SU-DHL-6 (cell line): ENCODE data around the gene ERBB4.

Source experiments
- H2AFZ ChIP-seq: fragments of 200-600 bp; sonication (generic); 2 replicates; pipeline ENCODE4 v1.6.1; 2014; ENCODE audit warnings: low read depth, mild to moderate bottlenecking, moderate library complexity, mixed read lengths, antibody characterized with exemption, low read length; ENCODE audit not compliant: severe bottlenecking
- H3F3A ChIP-seq: fragments of 200-600 bp; shearing (Covaris generic); 2 replicates; pipeline ENCODE4 v1.6.0; 2016; ENCODE audit warnings: antibody characterized with exemption, mild to moderate bottlenecking; ENCODE audit not compliant: insufficient read depth
- H3K27ac ChIP-seq: fragments of 200-600 bp; sonication (generic); 2 replicates; pipeline ENCODE4 v1.5.1; 2016; ENCODE audit warnings: low read depth, mild to moderate bottlenecking, low read length, moderate library complexity, mixed read lengths
- H3K27me3 ChIP-seq: fragments of 200-600 bp; sonication (generic), shearing (Covaris generic); 2 replicates; pipeline ENCODE4 v1.6.0; 2014; ENCODE audit warnings: mild to moderate bottlenecking, low read length
- H3K36me3 ChIP-seq: fragments of 200-600 bp; sonication (generic); 2 replicates; pipeline ENCODE4 v1.6.1; 2014; ENCODE audit warnings: mild to moderate bottlenecking, low read length, mixed read lengths
- H3K4me2 ChIP-seq: fragments of 300-600, 200-600 bp; shearing (Covaris generic), sonication (generic); 2 replicates; pipeline ENCODE4 v1.6.0; 2014; ENCODE audit warnings: low read length, low read depth, mild to moderate bottlenecking; ENCODE audit not compliant: poor library complexity, severe bottlenecking
- H3K4me3 ChIP-seq: fragments of 200-600 bp; sonication (generic); 2 replicates; pipeline ENCODE4 v1.5.1; 2014; ENCODE audit warnings: antibody characterized with exemption, low read length, mild to moderate bottlenecking, mixed read lengths; ENCODE audit not compliant: insufficient read depth, poor library complexity, severe bottlenecking
- H3K79me2 ChIP-seq: fragments of 200-600 bp; sonication (generic); 2 replicates; pipeline ENCODE4 v1.6.1; 2014; ENCODE audit warnings: mild to moderate bottlenecking, low read length, moderate library complexity; ENCODE audit not compliant: insufficient read depth
- H3K9ac ChIP-seq: fragments of 200-600 bp; sonication (generic); 2 replicates; pipeline ENCODE4 v1.7.0; 2014; ENCODE audit warnings: mild to moderate bottlenecking, low read length
- H3K9me2 ChIP-seq: fragments of 200-600 bp; sonication (generic); replicated peaks from 2 replicates; pipeline ENCODE4 v1.6.1; 2014; ENCODE audit warnings: low read length; ENCODE audit not compliant: insufficient read depth
- H3K9me3 ChIP-seq: fragments of 200-600 bp; sonication (generic); 2 replicates; pipeline ENCODE4 v1.6.1; 2014; ENCODE audit warnings: low read length, mixed read lengths; ENCODE audit not compliant: insufficient read depth
- H4K20me1 ChIP-seq: fragments of 200-600 bp; sonication (generic); 2 replicates; pipeline ENCODE4 v1.6.1; 2014; ENCODE audit warnings: low read depth, mild to moderate bottlenecking, antibody characterized with exemption, low read length, moderate library complexity, mixed read lengths
- CTCF ChIP-seq: fragments of 200-600 bp; sonication (generic); IDR thresholded peaks from one replicate; pipeline ENCODE4 v1.5.1; 2017; ENCODE audit warnings: antibody characterized with exemption, mild to moderate bottlenecking, low read length, moderate library complexity; ENCODE audit not compliant: insufficient read depth, poor library complexity, severe bottlenecking
- EZH2phosphoT487 ChIP-seq: fragments of 200-600 bp; sonication (generic), shearing (Covaris generic); conservative IDR thresholded peaks from 2 replicates; pipeline ENCODE4 v1.6.1; 2018; ENCODE audit warnings: mild to moderate bottlenecking, antibody characterized with exemption, low read length, moderate library complexity, mixed read lengths

Gene ERBB4

GRCh38 chr2:211737282-211737681 is 801.3 kb downstream of the ERBB4 start:
- Histone ChIP-seq H3K9me2 (no peaks in the 10 kb centered on the region), H3K4me2 (no peak overlapping the region), H3K9ac (no peak overlapping the region), H3K27me3 (no peaks in the 10 kb centered on the region), H3K9me3 (no peaks in the 10 kb centered on the region), H3K36me3 (no peaks in the 10 kb centered on the region), H3K79me2 (no peaks in the 10 kb centered on the region), H2AFZ (no peak overlapping the region), H3K27ac (no peak overlapping the region), H4K20me1 (no peaks in the 10 kb centered on the region), H3F3A (no peaks in the 10 kb centered on the region), H3K4me3 (no peak overlapping the region)
- TF ChIP-seq CTCF (no peak), EZH2phosphoT487 (no peak)

- Histone ChIP-seq H3K27ac (no peak overlapping the region), H2AFZ (no peak overlapping the region), H4K20me1 (no peaks in the 10 kb centered on the region), H3K36me3 (no peaks in the 10 kb centered on the region), H3K79me2 (no peaks in the 10 kb centered on the region), H3K4me3 (no peak overlapping the region), H3K9me2 (no peaks in the 10 kb centered on the region), H3K9me3 (no peaks in the 10 kb centered on the region), H3F3A (no peaks in the 10 kb centered on the region), H3K4me2 (no peak overlapping the region), H3K27me3 (no peaks in the 10 kb centered on the region), H3K9ac (no peak overlapping the region)
- TF ChIP-seq EZH2phosphoT487 = no peak
- TF ChIP-seq CTCF = no peak
Measured at GRCh38 chr2:211730215-211730614, 808.4 kb downstream of the ERBB4 start.

GRCh38 chr2:211729433-211729832 is 809.2 kb downstream of the ERBB4 start:
- Histone ChIP-seq H3K79me2 (no peaks in the 10 kb centered on the region), H3K27me3 (no peaks in the 10 kb centered on the region), H3K9me3 (no peaks in the 10 kb centered on the region), H3K36me3 (no peaks in the 10 kb centered on the region), H3K27ac (no peak overlapping the region), H3F3A (no peaks in the 10 kb centered on the region), H3K9me2 (no peaks in the 10 kb centered on the region), H3K4me2 (no peak overlapping the region), H3K9ac (no peak overlapping the region), H2AFZ (no peak overlapping the region), H4K20me1 (no peaks in the 10 kb centered on the region), H3K4me3 (no peak overlapping the region)
- TF ChIP-seq CTCF (no peak), EZH2phosphoT487 (no peak)

- Histone ChIP-seq H3K27me3 (no peaks in the 10 kb centered on the region), H3K79me2 (no peaks in the 10 kb centered on the region), H3K4me2 (no peak overlapping the region), H3K4me3 (no peak overlapping the region), H3K27ac (no peak overlapping the region), H2AFZ (no peak overlapping the region), H4K20me1 (no peaks in the 10 kb centered on the region), H3F3A (no peaks in the 10 kb centered on the region), H3K9me3 (no peaks in the 10 kb centered on the region), H3K9ac (no peak overlapping the region), H3K9me2 (no peaks in the 10 kb centered on the region), H3K36me3 (no peaks in the 10 kb centered on the region)
- TF ChIP-seq CTCF (no peak), EZH2phosphoT487 (no peak)
Measured at GRCh38 chr2:211724933-211725332, 813.7 kb downstream of the ERBB4 start.
